ENCODE data around the gene FAM3C.

The FAM3C gene

GRCh38 chr7:121383235-121383910 is 12.7 kb downstream of the FAM3C start:
- peaks cover 93% of the 10 kb centered on the region for H3K79me2 ChIP-seq (ENCODE audit: control insufficient read depth, low read length)
- peaks cover 33% of the 10 kb centered on the region for H3F3A ChIP-seq (ENCODE audit: control insufficient read depth, insufficient read depth)
- H3K27me3 ChIP-seq (ENCODE audit: control insufficient read depth, low read length): no peaks in the 10 kb centered on the region
- H3K27ac ChIP-seq (ENCODE audit: low read depth, low read length): peak overlapping the region; percentile 81
- H3K4me1 ChIP-seq (ENCODE audit: control insufficient read depth, low read length): peaks cover 95% of the 10 kb centered on the region
- peak overlapping the region; percentile 66 for H3K4me3 ChIP-seq (ENCODE audit: low read length)
- no peaks in the 10 kb centered on the region for H3K9me3 ChIP-seq (ENCODE audit: control insufficient read depth, insufficient read depth, low read length)
- TF ChIP-seq CTCF (IDR thresholded peaks at IDR 0.05; ENCODE audit: low read depth, low read length, poor library complexity, severe bottlenecking) (no peak), EZH2phosphoT487 (IDR thresholded peaks at IDR 0.05; ENCODE audit: borderline replicate concordance, low read length) (no peak)
- peak overlapping the region; percentile 77 for H3K4me2 ChIP-seq (ENCODE audit: low read length)
- peaks cover 58% of the 10 kb centered on the region for H3K36me3 ChIP-seq (ENCODE audit: control insufficient read depth, low read length)
- H4K20me1 ChIP-seq (ENCODE audit: control insufficient read depth, insufficient read depth, low read depth, low read length): no peaks in the 10 kb centered on the region; the same call in 1 of the 2 replicates
- H3K9me2 ChIP-seq (replicated peaks; ENCODE audit: control insufficient read depth, low read length): no peaks in the 10 kb centered on the region

- Histone ChIP-seq H3K9me2 (replicated peaks; ENCODE audit: control insufficient read depth, low read length) (no peaks in the 10 kb centered on the region), H3K79me2 (ENCODE audit: control insufficient read depth, low read length) (peaks cover 91% of the 10 kb centered on the region), H4K20me1 (ENCODE audit: control insufficient read depth, insufficient read depth, low read depth, low read length) (no peaks in the 10 kb centered on the region), H3K27ac (ENCODE audit: low read depth, low read length) (peak overlapping the region; percentile 81), H3K27me3 (ENCODE audit: control insufficient read depth, low read length) (no peaks in the 10 kb centered on the region), H3K36me3 (ENCODE audit: control insufficient read depth, low read length) (peaks cover 67% of the 10 kb centered on the region), H3K4me3 (ENCODE audit: low read length) (peak overlapping the region; percentile 66), H3K9me3 (ENCODE audit: control insufficient read depth, insufficient read depth, low read length) (peaks cover 3% of the 10 kb centered on the region; the same call in 1 of the 2 replicates), H3K4me2 (ENCODE audit: low read length) (peak overlapping the region; percentile 77), H3F3A (ENCODE audit: control insufficient read depth, insufficient read depth) (peaks cover 36% of the 10 kb centered on the region), H3K4me1 (ENCODE audit: control insufficient read depth, low read length) (peaks cover 95% of the 10 kb centered on the region)
- no peak for TF ChIP-seq EZH2phosphoT487 (IDR thresholded peaks at IDR 0.05; ENCODE audit: borderline replicate concordance, low read length)
- TF ChIP-seq CTCF (IDR thresholded peaks at IDR 0.05; ENCODE audit: low read depth, low read length, poor library complexity, severe bottlenecking): no peak
Observed at GRCh38 chr7:121382473-121382872, 13.6 kb downstream of the FAM3C start.

DNA sequence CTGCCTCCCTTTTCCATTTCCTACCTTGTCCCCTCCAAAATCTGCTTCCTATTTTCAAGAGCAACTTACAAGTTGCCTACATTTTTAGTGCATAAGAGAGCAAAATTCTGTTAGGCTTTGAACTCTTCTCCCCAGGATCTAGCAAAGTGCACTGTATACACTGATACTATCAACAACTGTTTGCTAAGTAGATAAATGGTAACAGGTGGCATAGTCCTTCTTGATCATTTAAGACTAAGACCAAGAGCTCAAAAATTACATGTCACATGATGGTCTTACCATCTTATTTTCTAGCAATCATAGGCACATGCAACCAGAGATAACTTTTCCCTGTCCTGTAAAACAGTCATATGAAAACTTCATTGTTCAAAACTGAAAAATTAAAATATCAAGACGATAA is 16.2 kb downstream of the FAM3C start:
- peaks cover 85% of the 10 kb centered on the region for H3K36me3 ChIP-seq (ENCODE audit: control insufficient read depth, low read length)
- H3K9me2 ChIP-seq (replicated peaks; ENCODE audit: control insufficient read depth, low read length): no peaks in the 10 kb centered on the region
- H4K20me1 ChIP-seq (ENCODE audit: control insufficient read depth, insufficient read depth, low read depth, low read length): no peaks in the 10 kb centered on the region
- H3K4me2 ChIP-seq (ENCODE audit: low read length): peak overlapping the region; percentile 43
- H3K4me3 ChIP-seq (ENCODE audit: low read length): peak overlapping the region; percentile 33
- H3K27me3 ChIP-seq (ENCODE audit: control insufficient read depth, low read length): no peaks in the 10 kb centered on the region
- no peak for TF ChIP-seq CTCF (IDR thresholded peaks at IDR 0.05; ENCODE audit: low read depth, low read length, poor library complexity, severe bottlenecking)
- TF ChIP-seq EZH2phosphoT487 (IDR thresholded peaks at IDR 0.05; ENCODE audit: borderline replicate concordance, low read length): no peak
- peaks cover 73% of the 10 kb centered on the region for H3K79me2 ChIP-seq (ENCODE audit: control insufficient read depth, low read length)
- H3K4me1 ChIP-seq (ENCODE audit: control insufficient read depth, low read length): peaks cover 95% of the 10 kb centered on the region
- peaks cover 37% of the 10 kb centered on the region for H3F3A ChIP-seq (ENCODE audit: control insufficient read depth, insufficient read depth)
- peaks cover 3% of the 10 kb centered on the region; the same call in 1 of the 2 replicates for H3K9me3 ChIP-seq (ENCODE audit: control insufficient read depth, insufficient read depth, low read length)
- H3K27ac ChIP-seq (ENCODE audit: low read depth, low read length): peak overlapping the region; percentile 81

All from DOHH2 (cell line).